Measurements from ENCODE around the gene WNT5A. TPM values are rescaled to one million over a fixed set of nuclear protein-coding genes. Genes with fewer than 3 reads are reported as not detected.

The WNT5A gene
- total RNA-seq, 1 donor from 2014 or later, result not detected

GRCh38 chr3:55482496-55483195, 4.5 kb downstream of the WNT5A start:
- DNase-seq, result no peak
- H3K9me3 Mint-ChIP-seq, result no peaks in the 10 kb centered on the region
- H3K36me3 Mint-ChIP-seq (ENCODE audit: low read depth), result peaks cover 1% of the 10 kb centered on the region
- H3K4me1 Mint-ChIP-seq, result peaks cover 4% of the 10 kb centered on the region
- H3K27ac Mint-ChIP-seq, result no peak overlapping the region
- intact Hi-C loops (cut with micrococcal nuclease), result no loop called here
- H3K27me3 Mint-ChIP-seq, result peaks cover 71% of the 10 kb centered on the region
- no peak overlapping the region for H3K4me3 Mint-ChIP-seq

- DNase-seq, result no peak
- Mint-ChIP-seq H3K4me1 (peaks cover 4% of the 10 kb centered on the region), H3K36me3 (ENCODE audit: low read depth) (peaks cover 1% of the 10 kb centered on the region), H3K27me3 (peaks cover 68% of the 10 kb centered on the region), H3K4me3 (no peak overlapping the region), H3K27ac (no peak overlapping the region), H3K9me3 (no peaks in the 10 kb centered on the region)
- intact Hi-C loops (cut with micrococcal nuclease), result no loop called here
These were observed 5.2 kb downstream of the WNT5A start for GRCh38 chr3:55481744-55482495.

GRCh38 chr3:55480911-55481743, 6.0 kb downstream of the WNT5A start:
- no peak for DNase-seq
- Mint-ChIP-seq H3K9me3 (no peaks in the 10 kb centered on the region), H3K4me1 (no peaks in the 10 kb centered on the region), H3K27ac (no peak overlapping the region), H3K27me3 (peaks cover 64% of the 10 kb centered on the region), H3K36me3 (ENCODE audit: low read depth) (no peaks in the 10 kb centered on the region), H3K4me3 (no peak overlapping the region)
- intact Hi-C loops (cut with micrococcal nuclease), result no loop called here

GRCh38 chr3:55477306-55478303, 9.5 kb downstream of the WNT5A start:
- Mint-ChIP-seq H3K4me3 (no peak overlapping the region), H3K36me3 (ENCODE audit: low read depth) (no peaks in the 10 kb centered on the region), H3K27ac (no peak overlapping the region), H3K9me3 (no peaks in the 10 kb centered on the region), H3K27me3 (peaks cover 37% of the 10 kb centered on the region), H3K4me1 (no peaks in the 10 kb centered on the region)
- no peak for DNase-seq
- intact Hi-C loops (cut with micrococcal nuclease), result no loop called here

GRCh38 chr3:55476515-55476914, 10.6 kb downstream of the WNT5A start:
- no peak for DNase-seq
- H3K27me3 Mint-ChIP-seq, result peaks cover 31% of the 10 kb centered on the region
- H3K9me3 Mint-ChIP-seq, result no peaks in the 10 kb centered on the region
- no peak overlapping the region for H3K27ac Mint-ChIP-seq
- intact Hi-C loops (cut with micrococcal nuclease), result no loop called here
- no peak overlapping the region for H3K4me3 Mint-ChIP-seq
- H3K36me3 Mint-ChIP-seq (ENCODE audit: low read depth), result no peaks in the 10 kb centered on the region
- H3K4me1 Mint-ChIP-seq, result no peaks in the 10 kb centered on the region

GRCh38 chr3:55474213-55474632, 12.9 kb downstream of the WNT5A start:
- H3K9me3 Mint-ChIP-seq, result no peaks in the 10 kb centered on the region
- H3K4me3 Mint-ChIP-seq, result no peak overlapping the region
- H3K4me1 Mint-ChIP-seq, result no peaks in the 10 kb centered on the region
- no peak overlapping the region for H3K27ac Mint-ChIP-seq
- H3K36me3 Mint-ChIP-seq (ENCODE audit: low read depth), result no peaks in the 10 kb centered on the region
- no peak for DNase-seq
- H3K27me3 Mint-ChIP-seq, result peaks cover 14% of the 10 kb centered on the region
- intact Hi-C loops (cut with micrococcal nuclease), result no loop called here

- H3K27me3 Mint-ChIP-seq, result peaks cover 14% of the 10 kb centered on the region
- no peaks in the 10 kb centered on the region for H3K4me1 Mint-ChIP-seq
- no peak overlapping the region for H3K27ac Mint-ChIP-seq
- no peak overlapping the region for H3K4me3 Mint-ChIP-seq
- DNase-seq, result no peak
- no peaks in the 10 kb centered on the region for H3K36me3 Mint-ChIP-seq (ENCODE audit: low read depth)
- intact Hi-C loops (cut with micrococcal nuclease), result no loop called here
- no peaks in the 10 kb centered on the region for H3K9me3 Mint-ChIP-seq
These were observed 13.3 kb downstream of the WNT5A start for GRCh38 chr3:55473788-55474187.

GRCh38 chr3:55471522-55472280, 15.4 kb downstream of the WNT5A start:
- no peak overlapping the region for H3K4me3 Mint-ChIP-seq
- H3K27me3 Mint-ChIP-seq, result peaks cover 9% of the 10 kb centered on the region
- intact Hi-C loops (cut with micrococcal nuclease), result no loop called here
- H3K9me3 Mint-ChIP-seq, result no peaks in the 10 kb centered on the region
- no peaks in the 10 kb centered on the region for H3K4me1 Mint-ChIP-seq
- DNase-seq, result no peak
- no peak overlapping the region for H3K27ac Mint-ChIP-seq
- no peaks in the 10 kb centered on the region for H3K36me3 Mint-ChIP-seq (ENCODE audit: low read depth)

- H3K27me3 Mint-ChIP-seq, result peaks cover 8% of the 10 kb centered on the region
- DNase-seq, result no peak
- H3K4me3 Mint-ChIP-seq, result no peak overlapping the region
- no peaks in the 10 kb centered on the region for H3K4me1 Mint-ChIP-seq
- H3K9me3 Mint-ChIP-seq, result no peaks in the 10 kb centered on the region
- no peak overlapping the region for H3K27ac Mint-ChIP-seq
- no peaks in the 10 kb centered on the region for H3K36me3 Mint-ChIP-seq (ENCODE audit: low read depth)
- intact Hi-C loops (cut with micrococcal nuclease), result no loop called here
These were observed 16.0 kb downstream of the WNT5A start for GRCh38 chr3:55471084-55471483.

GRCh38 chr3:55469957-55470526, 17.1 kb downstream of the WNT5A start:
- Mint-ChIP-seq H3K27me3 (peaks cover 8% of the 10 kb centered on the region), H3K27ac (no peak overlapping the region), H3K36me3 (ENCODE audit: low read depth) (no peaks in the 10 kb centered on the region), H3K4me1 (no peaks in the 10 kb centered on the region), H3K9me3 (no peaks in the 10 kb centered on the region), H3K4me3 (no peak overlapping the region)
- intact Hi-C loops (cut with micrococcal nuclease), result no loop called here
- DNase-seq, result no peak

GRCh38 chr3:55468251-55468650, 18.9 kb downstream of the WNT5A start:
- intact Hi-C loops (cut with micrococcal nuclease), result no loop called here
- no peaks in the 10 kb centered on the region for H3K36me3 Mint-ChIP-seq (ENCODE audit: low read depth)
- H3K27me3 Mint-ChIP-seq, result peaks cover 4% of the 10 kb centered on the region
- H3K9me3 Mint-ChIP-seq, result no peaks in the 10 kb centered on the region
- no peaks in the 10 kb centered on the region for H3K4me1 Mint-ChIP-seq
- no peak overlapping the region for H3K4me3 Mint-ChIP-seq
- H3K27ac Mint-ChIP-seq, result no peak overlapping the region
- DNase-seq, result no peak

- intact Hi-C loops (cut with micrococcal nuclease), result no loop called here
- Mint-ChIP-seq H3K27me3 (peaks cover 4% of the 10 kb centered on the region), H3K36me3 (ENCODE audit: low read depth) (no peaks in the 10 kb centered on the region), H3K4me3 (no peak overlapping the region), H3K9me3 (no peaks in the 10 kb centered on the region), H3K27ac (no peak overlapping the region), H3K4me1 (no peaks in the 10 kb centered on the region)
- no peak for DNase-seq
These were observed 20.0 kb downstream of the WNT5A start for GRCh38 chr3:55467099-55467498.
